Small intestine (tissue), 7 donors: Measurements from ENCODE around the gene CCDC141. TPM values are rescaled to one million over a fixed set of nuclear protein-coding genes. Genes with fewer than 3 reads are reported as not detected.
"Not testable (repeated sequence)": the region's sequence is repeated elsewhere in the genome, so short reads cannot be mapped to it uniquely, and the experiment has no call there.

ENCODE experiments used
- DNase-seq, 2 donors: peaks; one replicate each; pipeline versions ENCODE4 v3.0.0 to v3.0.0-alpha.2; 2013
- FAIRE-seq: peaks from 2 replicates; lab custom pipeline; 2012; peaks lifted over from hg19 to GRCh38; lab: Jason Lieb, UNC
- H3K27ac ChIP-seq, 3 donors: one replicate each; pipeline ENCODE4 v1.5.1; 2013; ENCODE audit warnings: low read length in 2 of 3, mild to moderate bottlenecking in 2 of 3, control low read depth in 1 of 3, inconsistent platforms in 1 of 3, low read depth in 1 of 3, moderate library complexity in 1 of 3
- H3K27me3 ChIP-seq, 3 donors: one replicate each; pipeline ENCODE4 v1.6.1; 2013; ENCODE audit warnings: low read length in 3 of 3, inconsistent platforms in 1 of 3; ENCODE audit not compliant: control insufficient read depth in 3 of 3, insufficient read depth in 3 of 3
- H3K36me3 ChIP-seq, 3 donors: one replicate each; pipeline ENCODE4 v1.6.1; 2013; ENCODE audit warnings: low read length in 3 of 3, inconsistent platforms in 1 of 3, low read depth in 1 of 3, mild to moderate bottlenecking in 1 of 3, moderate library complexity in 1 of 3; ENCODE audit not compliant: control insufficient read depth in 3 of 3, insufficient read depth in 2 of 3
- H3K4me1 ChIP-seq, 3 donors: one replicate each; pipeline ENCODE4 v1.6.1; 2013; ENCODE audit warnings: low read length in 2 of 3, inconsistent platforms in 1 of 3, low read depth in 1 of 3, mild to moderate bottlenecking in 1 of 3, moderate library complexity in 1 of 3; ENCODE audit not compliant: control insufficient read depth in 3 of 3, insufficient read depth in 2 of 3
- H3K4me3 ChIP-seq, 3 donors: one replicate each; pipeline ENCODE4 v1.5.1; 2013; ENCODE audit warnings: low read length in 3 of 3, control low read depth in 1 of 3, inconsistent platforms in 1 of 3, low read depth in 1 of 3, mild to moderate bottlenecking in 1 of 3, moderate library complexity in 1 of 3
- H3K9me3 ChIP-seq, 2 donors: one replicate each; pipeline ENCODE4 v1.6.1; 2013; ENCODE audit warnings: low read depth in 1 of 2, low read length in 1 of 2; ENCODE audit not compliant: control insufficient read depth in 2 of 2, insufficient read depth in 1 of 2
- WGBS, 3 donors: extraction: QIAGEN DNeasy Blood & Tissue Kit; methylation state at CpG; one replicate each; pipeline ENCODE4 v1.1.7; 2013; 5-methylcytosine and 5-hydroxymethylcytosine counted together
- polyA plus RNA-seq, 4 donors: library from polyadenylated mRNA; stranded (reverse) in 3 of 4; unstranded in 1 of 4; fragments of 200-250 nt in 3 of 4; fragments of 120-200 nt in 1 of 4; gene quantifications; one replicate each; pipeline versions ENCODE4 v1.2.1 to v1.2.3, GENCODE V29; 2013
- donor health status: healthy with polysubstance abuse.
- donor health status: control.
- donor health status: control.
- donor health status: Bipolar disorder and iron deficiency.
- donor health status: healthy.

CCDC141 gene
- polyA plus RNA-seq, 4 donors, result 0.27 to 2.5 (median 0.27) TPM; not detected in 1

DNA sequence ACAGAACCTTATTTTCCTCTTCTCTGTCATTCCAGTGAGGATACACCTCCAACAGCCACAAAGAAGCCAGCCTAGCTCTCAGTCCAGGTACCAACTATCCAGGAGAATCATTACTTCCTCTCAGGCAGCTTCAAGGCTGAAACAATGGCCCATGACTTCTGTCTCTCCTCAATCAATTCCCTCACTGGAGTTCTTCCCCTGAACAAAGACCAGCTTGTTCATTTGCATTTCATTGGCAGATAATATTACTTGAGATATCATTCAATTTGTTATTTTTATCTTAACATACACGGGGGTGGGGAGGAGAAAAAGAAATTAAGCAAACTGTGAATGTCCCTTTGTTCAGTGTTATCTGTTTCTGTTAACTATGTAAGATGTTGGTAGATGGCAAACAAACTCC, 44.0 kb downstream of the CCDC141 start:
- peaks cover 0 to 3% of the 10 kb centered on the region in 2 donors for H3K9me3 ChIP-seq
- H3K27me3 ChIP-seq, result no peaks in the 10 kb centered on the region
- DNase-seq (no peak), FAIRE-seq (no peak)
- 8 to 49% (median 26%) methylated on average over 1 of the region's 1 CpG for WGBS, 3 donors
- H3K27ac ChIP-seq, result no peak overlapping the region
- H3K4me1 ChIP-seq, result no peaks in the 10 kb centered on the region
- no peak overlapping the region for H3K4me3 ChIP-seq
- H3K36me3 ChIP-seq, result no peaks in the 10 kb centered on the region

DNA sequence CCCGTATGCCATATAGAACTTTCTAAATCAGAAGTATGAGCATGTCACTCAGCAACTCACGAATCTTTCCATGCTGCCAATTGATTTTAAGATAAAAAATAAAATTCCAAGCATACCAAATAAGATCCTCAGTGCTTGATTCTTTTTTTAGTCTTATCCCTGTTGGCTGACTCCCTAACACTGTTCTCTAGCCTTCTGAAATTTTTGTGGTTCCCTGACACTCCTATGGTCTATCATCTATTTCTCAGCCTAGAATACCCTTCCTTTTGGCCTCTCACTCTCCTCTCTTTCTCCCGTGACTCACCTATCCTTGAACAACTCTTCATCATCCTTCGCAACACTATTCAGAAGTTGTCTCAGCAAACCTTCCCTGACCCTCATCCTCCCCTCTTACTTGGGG, 50.5 kb downstream of the CCDC141 start:
- no peaks in the 10 kb centered on the region for H3K4me1 ChIP-seq
- FAIRE-seq (no peak), DNase-seq (no peak)
- no peaks in the 10 kb centered on the region for H3K36me3 ChIP-seq
- 69 to 86% (median 70%) methylated on average over 4 of the region's 4 CpGs for WGBS, 3 donors
- H3K9me3 ChIP-seq, result peaks cover 0 to 8% of the 10 kb centered on the region in 2 donors
- H3K4me3 ChIP-seq, result no peak overlapping the region
- no peak overlapping the region for H3K27ac ChIP-seq
- no peaks in the 10 kb centered on the region for H3K27me3 ChIP-seq

DNA sequence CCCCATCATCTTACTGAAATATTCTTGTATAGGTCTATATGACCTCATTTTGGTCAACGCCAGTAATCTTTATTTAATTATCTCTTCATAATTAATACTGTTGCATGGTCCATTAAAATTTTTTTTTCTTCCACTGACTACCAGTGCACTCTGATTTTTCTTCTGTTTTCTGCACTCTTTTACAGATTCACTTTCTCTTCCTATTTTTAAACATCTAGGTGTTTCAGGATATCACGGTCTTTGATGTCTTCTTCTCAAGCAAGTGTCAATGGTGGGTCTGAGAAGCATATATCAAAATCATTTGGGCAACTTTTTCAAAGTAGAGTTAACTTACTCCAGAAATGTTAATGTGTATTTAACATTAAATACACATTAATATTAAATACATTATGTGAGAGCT, 51.4 kb downstream of the CCDC141 start:
- Histone ChIP-seq H3K27ac (no peak overlapping the region), H3K4me1 (no peaks in the 10 kb centered on the region), H3K9me3 (peaks cover 0 to 17% of the 10 kb centered on the region in 2 donors), H3K4me3 (no peak overlapping the region), H3K36me3 (no peaks in the 10 kb centered on the region), H3K27me3 (no peaks in the 10 kb centered on the region)
- WGBS, 3 donors, result 78 to 79% (median 78%) methylated on average over 2 of the region's 2 CpGs
- FAIRE-seq, result no peak
- DNase-seq, result no peak

DNA sequence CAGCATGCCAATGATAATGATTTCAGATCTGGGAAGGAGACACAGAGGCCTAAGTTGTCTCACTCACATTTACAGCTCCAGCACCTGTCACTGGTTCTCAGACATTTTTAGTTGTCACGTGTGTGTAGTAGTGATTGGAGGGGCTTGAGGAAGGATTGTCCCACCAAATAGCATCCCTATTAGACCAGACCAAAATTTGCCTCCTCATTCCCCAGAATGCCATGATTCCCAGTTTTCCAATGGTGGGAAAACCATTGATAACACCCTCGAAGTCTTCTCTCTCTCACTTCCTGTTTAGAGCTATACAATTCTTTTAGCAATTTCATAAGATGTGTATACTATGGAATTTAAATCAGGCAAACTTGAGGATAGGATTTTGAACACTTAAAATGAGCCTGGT, 52.5 kb downstream of the CCDC141 start:
- Histone ChIP-seq H3K9me3 (peaks cover 0 to 17% of the 10 kb centered on the region in 2 donors), H3K4me1 (no peaks in the 10 kb centered on the region), H3K27ac (no peak overlapping the region), H3K27me3 (no peaks in the 10 kb centered on the region), H3K4me3 (no peak overlapping the region), H3K36me3 (no peaks in the 10 kb centered on the region)
- DNase-seq (no peak), FAIRE-seq (no peak)
- WGBS, 3 donors, result 59 to 76% (median 69%) methylated on average over 2 of the region's 2 CpGs

- WGBS, 3 donors, result 81 to 91% (median 88%) methylated on average over 1 of the region's 1 CpG
- H3K4me3 ChIP-seq, result no peak overlapping the region
- H3K4me1 ChIP-seq, result no peaks in the 10 kb centered on the region
- H3K27ac ChIP-seq, result no peak overlapping the region
- DNase-seq (no peak), FAIRE-seq (no peak)
- H3K36me3 ChIP-seq, result no peaks in the 10 kb centered on the region
- no peaks in the 10 kb centered on the region for H3K27me3 ChIP-seq
- H3K9me3 ChIP-seq, result peaks cover 0 to 17% of the 10 kb centered on the region in 2 donors
Measured at GRCh38 chr2:178997067-178997466, 52.9 kb downstream of the CCDC141 start.

DNA sequence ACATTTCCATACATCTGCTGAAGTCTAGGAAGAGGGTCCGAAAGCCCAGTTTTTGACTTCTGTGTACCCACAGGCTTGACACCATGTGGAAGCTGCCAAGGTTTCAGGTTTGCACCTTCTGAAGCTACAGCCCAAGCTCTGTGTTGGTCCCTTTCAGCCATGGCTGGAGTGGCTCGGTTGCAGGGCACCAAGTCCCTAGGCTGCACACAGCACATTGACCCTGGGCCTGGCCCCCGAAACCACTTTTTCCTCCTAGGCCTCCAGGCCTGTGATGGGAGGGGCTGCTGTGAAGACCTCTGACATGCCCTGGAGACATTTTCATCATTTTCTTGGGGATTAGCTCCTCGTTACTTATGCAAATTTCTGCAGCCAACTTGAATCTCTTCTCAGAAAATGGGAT, 55.7 kb downstream of the CCDC141 start:
- Histone ChIP-seq H3K4me1 (no peaks in the 10 kb centered on the region), H3K9me3 (peaks cover 0 to 17% of the 10 kb centered on the region in 2 donors), H3K27ac (no peak overlapping the region), H3K27me3 (no peaks in the 10 kb centered on the region), H3K4me3 (no peak overlapping the region), H3K36me3 (no peaks in the 10 kb centered on the region)
- FAIRE-seq (no peak), DNase-seq (no peak)
- WGBS, 3 donors, result 53 to 79% (median 55%) methylated on average over 4 of the region's 4 CpGs

GRCh38 chr2:178993788-178994187, 56.1 kb downstream of the CCDC141 start:
- H3K4me3 ChIP-seq, result no peak overlapping the region
- no peaks in the 10 kb centered on the region for H3K27me3 ChIP-seq
- no peak overlapping the region for H3K27ac ChIP-seq
- H3K4me1 ChIP-seq, result no peaks in the 10 kb centered on the region
- FAIRE-seq (no peak), DNase-seq (no peak)
- H3K36me3 ChIP-seq, result no peaks in the 10 kb centered on the region
- WGBS, 3 donors, result 62 to 88% (median 86%) methylated on average over 2 of the region's 2 CpGs
- peaks cover 0 to 17% of the 10 kb centered on the region in 2 donors for H3K9me3 ChIP-seq

- not testable (repeated sequence) for H3K27me3 ChIP-seq, H3K27ac ChIP-seq, H3K4me1 ChIP-seq, FAIRE-seq, H3K36me3 ChIP-seq, H3K4me3 ChIP-seq, DNase-seq
- WGBS, 3 donors, result 78 to 88% (median 88%) methylated on average over 3 of the region's 3 CpGs
- H3K9me3 ChIP-seq, result peaks cover 0 to 17% of the 10 kb centered on the region in 2 donors
Measured at GRCh38 chr2:178992719-178993118, 57.2 kb downstream of the CCDC141 start.

GRCh38 chr2:178990533-178991241, 59.2 kb downstream of the CCDC141 start:
- FAIRE-seq (no peak), DNase-seq (no peak)
- Histone ChIP-seq H3K36me3 (no peaks in the 10 kb centered on the region), H3K27ac (no peak overlapping the region), H3K27me3 (no peaks in the 10 kb centered on the region), H3K9me3 (peaks cover 0 to 17% of the 10 kb centered on the region in 2 donors), H3K4me3 (no peak overlapping the region), H3K4me1 (no peaks in the 10 kb centered on the region)
- WGBS, 3 donors, result 64 to 68% (median 68%) methylated on average over 4 of the region's 4 CpGs
